Osteoblast (primary cell): Measurements from ENCODE around the gene CHURC1. TPM values are rescaled to one million over a fixed set of nuclear protein-coding genes. Genes with fewer than 3 reads are reported as not detected.
A peak's percentile ranks its signal among the peaks of the same experiment; 100 is the strongest.

Experiments used
- DNase-seq: peaks from one replicate; pipeline ENCODE4 v3.0.0; 2011; ENCODE audit warnings: low spot score, mixed read lengths; ENCODE audit not compliant: insufficient read length; ENCODE audit errors: missing footprints
- H2AFZ ChIP-seq: 2 replicates; pipeline ENCODE4 v1.6.0; 2011; ENCODE audit warnings: mild to moderate bottlenecking, low read length
- H3K27ac ChIP-seq: 2 replicates; pipeline ENCODE4 v1.5.1; 2011; ENCODE audit warnings: mild to moderate bottlenecking, low read depth, low read length, moderate library complexity
- H3K27me3 ChIP-seq: 2 replicates; pipeline ENCODE4 v1.6.0; 2012; ENCODE audit warnings: mild to moderate bottlenecking, control low read depth, inconsistent platforms, low read length, moderate library complexity; ENCODE audit not compliant: insufficient read depth
- H3K36me3 ChIP-seq: 2 replicates; pipeline ENCODE4 v1.5.1; 2011; ENCODE audit warnings: mild to moderate bottlenecking, low read length, control low read depth, moderate library complexity; ENCODE audit not compliant: insufficient read depth
- H3K4me1 ChIP-seq: 2 replicates; pipeline ENCODE4 v1.5.1; 2011; ENCODE audit warnings: mild to moderate bottlenecking, low read length, control low read depth, moderate library complexity; ENCODE audit not compliant: insufficient read depth
- H3K4me2 ChIP-seq: 2 replicates; pipeline ENCODE4 v1.6.0; 2011; ENCODE audit warnings: mild to moderate bottlenecking, low read length; ENCODE audit not compliant: insufficient read depth
- H3K4me3 ChIP-seq: fragments of 200-600 bp; sonication (generic); 3 replicates; pipeline ENCODE4 v1.5.1; 2012; ENCODE audit warnings: mild to moderate bottlenecking, low read length, inconsistent platforms; ENCODE audit not compliant: insufficient read depth
- H3K79me2 ChIP-seq: 2 replicates; pipeline ENCODE4 v1.6.0; 2012; ENCODE audit warnings: mild to moderate bottlenecking, low read length, control low read depth, inconsistent platforms; ENCODE audit not compliant: insufficient read depth
- H3K9me3 ChIP-seq: 2 replicates; pipeline ENCODE4 v1.5.1; 2011; ENCODE audit warnings: low read depth, low read length, control low read depth
- H4K20me1 ChIP-seq: 2 replicates; pipeline ENCODE4 v1.6.0; 2012; ENCODE audit warnings: mild to moderate bottlenecking, low read length, control low read depth; ENCODE audit not compliant: insufficient read depth
- CTCF ChIP-seq: IDR thresholded peaks from 2 replicates; pipeline ENCODE4 v1.5.1; 2011; ENCODE audit warnings: mild to moderate bottlenecking, low read depth, low read length, moderate library complexity; ENCODE audit errors: extremely low read depth
- total RNA-seq: library from RNA; depleted of rRNA; stranded (reverse); fragments of >200 nt; gene quantifications from 2 replicates; pipeline ENCODE4 v1.2.3, GENCODE V29; 2012

CHURC1 gene
- total RNA-seq, 1 donor = 79.6 TPM

- no peak for DNase-seq
- Histone ChIP-seq H3K27me3 (no peaks in the 10 kb centered on the region), H3K79me2 (peaks cover 2% of the 10 kb centered on the region), H3K27ac (no peak overlapping the region), H3K36me3 (peaks cover 20% of the 10 kb centered on the region), H4K20me1 (peaks cover 15% of the 10 kb centered on the region), H3K4me3 (no peak overlapping the region), H3K9me3 (no peaks in the 10 kb centered on the region), H2AFZ (no peak overlapping the region), H3K4me2 (no peak overlapping the region), H3K4me1 (no peaks in the 10 kb centered on the region)
- TF ChIP-seq CTCF = peak; percentile 45
Observed at GRCh38 chr14:64937821-64938193, 23.6 kb downstream of the CHURC1 start.

- H3K9me3 ChIP-seq = no peaks in the 10 kb centered on the region
- no peak for TF ChIP-seq CTCF
Observed at GRCh38 chr14:64938972-64939816, 24.9 kb downstream of the CHURC1 start.

GRCh38 chr14:64939817-64940190, 25.5 kb downstream of the CHURC1 start:
- DNase-seq = no peak
- Histone ChIP-seq H3K4me1 (no peaks in the 10 kb centered on the region), H3K4me2 (no peak overlapping the region), H3K4me3 (no peak overlapping the region), H3K36me3 (peaks cover 5% of the 10 kb centered on the region), H2AFZ (no peak overlapping the region), H3K9me3 (no peaks in the 10 kb centered on the region), H3K27me3 (no peaks in the 10 kb centered on the region), H4K20me1 (peaks cover 15% of the 10 kb centered on the region), H3K79me2 (no peaks in the 10 kb centered on the region), H3K27ac (no peak overlapping the region)
- TF ChIP-seq CTCF = no peak

More at GRCh38 chr14:64938972-64939816, 24.9 kb downstream of the CHURC1 start:
- no peak overlapping the region for H3K4me2 ChIP-seq
- H3K36me3 ChIP-seq = peaks cover 11% of the 10 kb centered on the region
- H3K4me1 ChIP-seq = no peaks in the 10 kb centered on the region
- H3K27ac ChIP-seq = no peak overlapping the region
- H3K27me3 ChIP-seq = no peaks in the 10 kb centered on the region
- H3K4me3 ChIP-seq = no peak overlapping the region
- H2AFZ ChIP-seq = no peak overlapping the region
- H4K20me1 ChIP-seq = peaks cover 15% of the 10 kb centered on the region
- no peaks in the 10 kb centered on the region for H3K79me2 ChIP-seq
- no peak for DNase-seq

- Histone ChIP-seq H2AFZ (no peak overlapping the region), H3K27ac (no peak overlapping the region), H3K27me3 (no peaks in the 10 kb centered on the region), H3K36me3 (peaks cover 4% of the 10 kb centered on the region), H3K4me2 (no peak overlapping the region), H3K79me2 (no peaks in the 10 kb centered on the region), H3K4me3 (no peak overlapping the region), H3K4me1 (no peaks in the 10 kb centered on the region), H4K20me1 (peaks cover 15% of the 10 kb centered on the region), H3K9me3 (no peaks in the 10 kb centered on the region)
- DNase-seq = no peak
- no peak for TF ChIP-seq CTCF
Observed at GRCh38 chr14:64940336-64940910, 26.2 kb downstream of the CHURC1 start.
